K562 (cell line): ENCODE measurements around the gene SMIM45.

Experiments
- ATAC-seq: fragments of 200-7000 bp; cut with Tn5 transposase; 3 replicates; pipeline ENCODE4 v1.9.1; 2020; ENCODE audit warnings: moderate library complexity
- BruUV-seq: library from RNA; stranded (reverse); fragments of 400-500 nt; replicated peaks from 2 replicates; lab custom pipeline; 2021; lab: Mats Ljungman, UMichigan
- CTCF ChIA-PET: fragments of 300-600 bp; formaldehyde crosslinking; extraction: SDS; loops from one replicate; lab custom pipeline; 2021; ENCODE audit warnings: low intra/inter-chr PET ratio; lab: Yijun Ruan, JAX
- POLR2A ChIA-PET: fragments of 300-600, 350-650 bp; sonication (Branson Sonifier 250); formaldehyde crosslinking; extraction: SDS; loops from one replicate; lab custom pipeline; 2021; ENCODE audit warnings: antibody characterized with exemption, inconsistent platforms; lab: Yijun Ruan, JAX
- DNase-seq, 4 experiments: peaks; one replicate each; pipeline versions ENCODE4 v3.0.0 to v3.0.0-alpha.2; 2011 to 2018; ENCODE audit warnings: low spot score in 3 of 4, mixed read lengths in 3 of 4; ENCODE audit errors: extremely low read depth in 1 of 4
- FAIRE-seq: peaks from 2 replicates; lab custom pipeline; 2011; peaks lifted over from hg19 to GRCh38; lab: Jason Lieb, UNC
- H2AFZ ChIP-seq: 2 replicates; pipeline ENCODE4 v1.6.0; 2011; ENCODE audit warnings: low read depth, low read length, control low read depth, inconsistent platforms
- H3K27ac ChIP-seq: fragments of 200-600 bp; 3 replicates; pipeline ENCODE4 v1.8.0; 2011; ENCODE audit warnings: low read depth, mild to moderate bottlenecking, control low read depth, inconsistent platforms, low read length, moderate library complexity, mixed read lengths; ENCODE audit errors: extremely low read depth
- H3K27me3 ChIP-seq, 2 experiments: fragments of 300-600 bp in 1 of 2; 2 replicates in 1 of 2; 3 replicates in 1 of 2; pipeline versions ENCODE4 v1.6.0 to v1.8.0; 2011; ENCODE audit warnings: inconsistent platforms in 2 of 2, low read length in 2 of 2, mild to moderate bottlenecking in 1 of 2, mixed read lengths in 1 of 2, moderate library complexity in 1 of 2; ENCODE audit not compliant: control insufficient read depth in 2 of 2, insufficient read depth in 2 of 2
- H3K36me3 ChIP-seq: fragments of 300-600 bp; 3 replicates; pipeline ENCODE4 v1.8.0; 2011; ENCODE audit warnings: mild to moderate bottlenecking, low read length, inconsistent platforms; ENCODE audit not compliant: control insufficient read depth, insufficient read depth
- H3K4me1 ChIP-seq, 2 experiments: fragments of 200-600 bp in 1 of 2; replicated peaks in 1 of 2; 2 replicates in 1 of 2; 3 replicates in 1 of 2; pipeline versions ENCODE4 v1.5.1 to v1.8.0; 2011; ENCODE audit warnings: inconsistent platforms in 2 of 2, low read length in 2 of 2, mild to moderate bottlenecking in 1 of 2, mixed read lengths in 1 of 2, moderate library complexity in 1 of 2; ENCODE audit not compliant: control insufficient read depth in 2 of 2, insufficient read depth in 2 of 2
- H3K4me2 ChIP-seq: 2 replicates; pipeline ENCODE4 v1.6.1; 2011; ENCODE audit warnings: low read length, control low read depth, inconsistent platforms, mixed read lengths; ENCODE audit not compliant: insufficient read depth
- H3K4me3 ChIP-seq: fragments of 200-600 bp; sonication (generic), shearing (Covaris generic); 2 replicates; pipeline ENCODE4 v1.5.1; 2016; ENCODE audit warnings: control low read depth, inconsistent platforms
- H3K79me2 ChIP-seq: fragments of 200-600 bp; 3 replicates; pipeline ENCODE4 v1.8.0; 2011; ENCODE audit warnings: low read length, inconsistent platforms; ENCODE audit not compliant: control insufficient read depth, insufficient read depth
- H3K9ac ChIP-seq, 2 experiments: 2 replicates each; pipeline versions ENCODE4 v1.6.0 to v1.6.1; 2011; ENCODE audit warnings: low read depth in 2 of 2, low read length in 2 of 2, control low read depth in 1 of 2, inconsistent platforms in 1 of 2, mild to moderate bottlenecking in 1 of 2, mixed read lengths in 1 of 2; ENCODE audit not compliant: insufficient read depth in 1 of 2
- H3K9me1 ChIP-seq: one replicate; pipeline ENCODE4 v1.6.0; 2011; ENCODE audit warnings: inconsistent platforms, mild to moderate bottlenecking, low read length, moderate library complexity; ENCODE audit not compliant: control insufficient read depth, insufficient read depth
- H3K9me3 ChIP-seq: replicated peaks from 2 replicates; pipeline ENCODE4 v1.5.1; 2011; ENCODE audit warnings: low read depth, low read length, inconsistent platforms; ENCODE audit not compliant: control insufficient read depth, insufficient read depth
- H4K20me1 ChIP-seq: replicated peaks from 2 replicates; pipeline ENCODE4 v1.6.1; 2011; ENCODE audit warnings: low read length, inconsistent platforms, mixed read lengths; ENCODE audit not compliant: control insufficient read depth, insufficient read depth
- BRF1 ChIP-seq: IDR thresholded peaks from 3 replicates; pipeline ENCODE4 v1.6.1; 2011; ENCODE audit warnings: borderline replicate concordance, mild to moderate bottlenecking; ENCODE audit not compliant: insufficient read length; ENCODE audit errors: extremely low read depth
- DACH1 ChIP-seq: fragments of 450-650 bp; IDR thresholded peaks from 2 replicates; pipeline ENCODE4 v1.6.1; 2018; ENCODE audit not compliant: partially characterized antibody
- DNMT1 ChIP-seq: fragments of 450-650 bp; IDR thresholded peaks from 2 replicates; pipeline ENCODE4 v1.6.1; 2016; ENCODE audit warnings: antibody characterized with exemption, mild to moderate bottlenecking
- ETV5 ChIP-seq: sonication (generic); formaldehyde crosslinking; IDR thresholded peaks from 2 replicates; pipeline ENCODE4 v1.4.0; 2020; ENCODE audit warnings: low read depth, mild to moderate bottlenecking, missing genetic modification reagents
- FOXP1 ChIP-seq: sonication (generic); formaldehyde crosslinking; IDR thresholded peaks from 2 replicates; pipeline ENCODE4 v1.8.0; 2022; ENCODE audit warnings: mild to moderate bottlenecking, missing genetic modification reagents
- HDAC3 ChIP-seq: fragments of 450-650 bp; IDR thresholded peaks from 2 replicates; pipeline ENCODE4 v1.6.1; 2018; ENCODE audit warnings: borderline replicate concordance, mild to moderate bottlenecking, moderate library complexity; ENCODE audit not compliant: partially characterized antibody
- HEY1 ChIP-seq: fragments of 250-450 bp; sonication (Bioruptor Pico); IDR thresholded peaks from 2 replicates; pipeline ENCODE4 v1.5.0; 2020; ENCODE audit warnings: mild to moderate bottlenecking, moderate library complexity, borderline replicate concordance
- KDM1A ChIP-seq, 2 experiments: fragments of 450-650 bp; IDR thresholded peaks; 2 replicates each; pipeline ENCODE4 v1.6.1; 2016; ENCODE audit warnings: mild to moderate bottlenecking in 2 of 2
- MCM3 ChIP-seq: fragments of 450-650 bp; IDR thresholded peaks from 2 replicates; pipeline ENCODE4 v1.6.1; 2016
- NFIX ChIP-seq: fragments of 250-450 bp; sonication (Bioruptor Pico); IDR thresholded peaks from 2 replicates; pipeline ENCODE4 v1.4.0; 2020; ENCODE audit warnings: low read depth, mild to moderate bottlenecking, moderate library complexity
- NONO ChIP-seq, 2 experiments: fragments of 200-400 bp in 1 of 2; fragments of 450-650 bp in 1 of 2; formaldehyde crosslinking in 1 of 2; IDR thresholded peaks; 2 replicates each; pipeline ENCODE4 v1.6.1; 2017; ENCODE audit warnings: low read depth in 2 of 2, mild to moderate bottlenecking in 2 of 2, moderate library complexity in 2 of 2, low read length in 1 of 2
- NUFIP1 ChIP-seq: fragments of 450-650 bp; IDR thresholded peaks from 2 replicates; pipeline ENCODE4 v1.6.1; 2018; ENCODE audit not compliant: partially characterized antibody
- POLR2AphosphoS5 ChIP-seq: IDR thresholded peaks from 2 replicates; pipeline ENCODE4 v1.6.1; 2011; ENCODE audit warnings: mild to moderate bottlenecking, low read depth, low read length, moderate library complexity; ENCODE audit not compliant: control insufficient read depth, insufficient read depth
- RAD51 ChIP-seq: fragments of 450-650 bp; IDR thresholded peaks from 2 replicates; pipeline ENCODE4 v1.7.1; 2016; ENCODE audit warnings: low read depth, mild to moderate bottlenecking, borderline replicate concordance
- RFX1 ChIP-seq: fragments of 450-650 bp; IDR thresholded peaks from 2 replicates; pipeline ENCODE4 v1.6.1; 2016; ENCODE audit warnings: mild to moderate bottlenecking, moderate library complexity
- SRSF7 ChIP-seq: fragments of 200-400 bp; formaldehyde crosslinking; optimal IDR thresholded peaks from 2 replicates; pipeline ENCODE3; 2017; ENCODE audit warnings: mild to moderate bottlenecking, low read depth, low read length
- ZNF134 ChIP-seq: fragments of 250-450 bp; sonication (Bioruptor Pico); conservative IDR thresholded peaks from 2 replicates; pipeline ENCODE4 v1.4.0; 2020
- ZNF24 ChIP-seq: fragments of 450-650 bp; IDR thresholded peaks from 2 replicates; pipeline ENCODE4 v1.6.1; 2016
- ZNF507 ChIP-seq: conservative IDR thresholded peaks from 2 replicates; pipeline ENCODE4 v1.6.1; 2017; ENCODE audit warnings: missing genetic modification characterization, missing compliant biosample characterization
- WGBS: fragments of 100-300 bp; shearing (Covaris generic); methylation state at CpG from one replicate; pipeline ENCODE4 v1.1.6; 2016; ENCODE audit warnings: low coverage, mixed read lengths; ENCODE audit not compliant: insufficient coverage; ENCODE audit errors: missing lambda C conversion rate; 5-methylcytosine and 5-hydroxymethylcytosine counted together
- in situ Hi-C: fragments of 300-500 bp; cut with MboI; formaldehyde crosslinking; loops from 4 replicates; pipeline ENCODE4 v1.15.0; 2018; ENCODE audit warnings: inconsistent platforms, mixed read lengths
- intact Hi-C: fragments of 100-400 bp; cut with micrococcal nuclease; formaldehyde crosslinking; loops from 2 replicates; pipeline ENCODE4 v1.14.2; 2022
- TF ChIP-seq, protein P1 (sequence below): sonication (generic); formaldehyde crosslinking; IDR thresholded peaks from 2 replicates; pipeline ENCODE4 v1.9.0; 2022; ENCODE audit warnings: mild to moderate bottlenecking, missing genetic modification reagents
- TF ChIP-seq, protein P2 (sequence below): sonication (generic); formaldehyde crosslinking; IDR thresholded peaks from 2 replicates; pipeline ENCODE4 v1.8.1; 2023; ENCODE audit warnings: mild to moderate bottlenecking, missing genetic modification reagents
- TF ChIP-seq, protein P3 (sequence below), 2 experiments: fragments of 450-650 bp; conservative IDR thresholded peaks; 2 replicates each; pipeline ENCODE4 v1.6.1; 2017; ENCODE audit warnings: mild to moderate bottlenecking in 2 of 2, moderate library complexity in 2 of 2

SMIM45 gene

DNA sequence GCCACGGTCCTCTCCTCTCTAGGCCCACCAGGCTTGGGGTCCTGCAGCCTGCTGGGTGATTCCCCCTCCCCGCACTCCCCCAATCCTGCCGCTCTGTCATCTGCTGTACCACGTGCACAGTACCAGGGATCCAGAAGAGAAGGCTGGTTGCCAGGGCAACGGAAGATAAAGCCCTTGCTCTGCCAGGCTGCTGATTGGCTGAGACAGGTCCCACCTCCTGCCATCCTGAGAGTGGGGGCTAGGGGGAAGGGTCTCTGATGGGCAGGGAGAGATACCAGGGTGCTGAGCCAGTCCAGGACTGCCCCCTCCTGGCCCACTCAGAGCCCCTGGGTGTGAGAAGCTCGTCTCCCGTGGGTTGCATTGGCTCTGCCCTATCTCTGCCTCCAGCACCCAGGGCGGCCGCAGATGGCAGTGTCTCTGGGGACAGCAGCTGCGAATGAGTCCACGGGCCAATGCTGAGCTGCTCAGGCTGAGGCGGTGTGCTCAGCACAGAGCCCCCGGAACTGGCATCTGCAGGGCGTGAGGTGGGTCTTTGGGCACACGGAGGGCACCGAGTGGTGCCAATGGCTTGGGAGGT is at the start of gene SMIM45:
SMIM45 (plus strand) TSS at position 253 of the 577 bp plus-strand sequence.
- CTCF ChIA-PET, result no interaction called here
- peaks cover 5% of the 10 kb centered on the region; the same call in 1 of the 3 replicates for H3K79me2 ChIP-seq
- H3K27ac ChIP-seq, result no peak within 1 kb of the TSS
- H4K20me1 ChIP-seq, result no peaks in the 10 kb centered on the region
- no peak for ATAC-seq
- H3K9me1 ChIP-seq, result no peaks in the 10 kb centered on the region
- no peaks in the 10 kb centered on the region for H3K9me3 ChIP-seq
- H3K36me3 ChIP-seq, result no peaks in the 10 kb centered on the region
- DNase-seq, result no peak
- 49% methylated on average over 9 of the region's 16 CpGs for WGBS
- no peak within 1 kb of the TSS for H2AFZ ChIP-seq
- no peak within 1 kb of the TSS for H3K4me2 ChIP-seq
- no peak within 1 kb of the TSS for H3K4me3 ChIP-seq
- BruUV-seq, result no TSS peak
- H3K4me1 ChIP-seq, result peaks cover 5 to 15% of the 10 kb centered on the region in 2 experiments; a peak in 4 of 5 replicates
- POLR2A ChIA-PET, result interaction anchor here (0.5 to 0.7 kb wide), 3 partner anchors 123 to 287 kb away, joined by 3 read pairs; no protein-coding TSS in a partner anchor
- in situ Hi-C loops (loop anchor here (25.0 kb wide), 1 partner anchor 485 kb away; the partner anchor contains the start of gene NFAM1), intact Hi-C loops (no loop called here)
- no peak for FAIRE-seq
- no peak within 1 kb of the TSS; a peak in 1 of 4 replicates for H3K9ac ChIP-seq
- H3K27me3 ChIP-seq, result no peaks in the 10 kb centered on the region
- TF ChIP-seq DNMT1 (no peak), ZNF134 (no peak), HEY1 (CRISPR knock-in tag) (no peak), FOXP1 (no peak), SRSF7 (no peak), ZNF24 (no peak), BRF1 (no peak), NFIX (CRISPR knock-in tag) (no peak), NONO (IDR thresholded peaks at IDR 0.05; ENCODE audit: low read depth in 2 of 2, low read length in 1 of 2) (no peak), RFX1 (peak; percentile 86), NUFIP1 (no peak), KDM1A (IDR thresholded peaks at IDR 0.05) (peak in 1 of 2 experiments; percentile 19; a peak in 1 of 4 replicates), HDAC3 (no peak), ETV5 (CRISPR knock-in tag) (no peak), MCM3 (no peak), DACH1 (no peak), ZNF507 (tag) (no peak), POLR2AphosphoS5 (no peak), RAD51 (peak; percentile 36; the same call in 1 of the 2 replicates)
- TF ChIP-seq, protein P1, sequence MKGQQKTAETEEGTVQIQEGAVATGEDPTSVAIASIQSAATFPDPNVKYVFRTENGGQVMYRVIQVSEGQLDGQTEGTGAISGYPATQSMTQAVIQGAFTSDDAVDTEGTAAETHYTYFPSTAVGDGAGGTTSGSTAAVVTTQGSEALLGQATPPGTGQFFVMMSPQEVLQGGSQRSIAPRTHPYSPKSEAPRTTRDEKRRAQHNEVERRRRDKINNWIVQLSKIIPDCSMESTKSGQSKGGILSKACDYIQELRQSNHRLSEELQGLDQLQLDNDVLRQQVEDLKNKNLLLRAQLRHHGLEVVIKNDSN (CRISPR knock-in tag), result peak; percentile 56
- TF ChIP-seq, protein P2, sequence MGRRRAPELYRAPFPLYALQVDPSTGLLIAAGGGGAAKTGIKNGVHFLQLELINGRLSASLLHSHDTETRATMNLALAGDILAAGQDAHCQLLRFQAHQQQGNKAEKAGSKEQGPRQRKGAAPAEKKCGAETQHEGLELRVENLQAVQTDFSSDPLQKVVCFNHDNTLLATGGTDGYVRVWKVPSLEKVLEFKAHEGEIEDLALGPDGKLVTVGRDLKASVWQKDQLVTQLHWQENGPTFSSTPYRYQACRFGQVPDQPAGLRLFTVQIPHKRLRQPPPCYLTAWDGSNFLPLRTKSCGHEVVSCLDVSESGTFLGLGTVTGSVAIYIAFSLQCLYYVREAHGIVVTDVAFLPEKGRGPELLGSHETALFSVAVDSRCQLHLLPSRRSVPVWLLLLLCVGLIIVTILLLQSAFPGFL (CRISPR knock-in tag), result no peak
- TF ChIP-seq, protein P3, sequence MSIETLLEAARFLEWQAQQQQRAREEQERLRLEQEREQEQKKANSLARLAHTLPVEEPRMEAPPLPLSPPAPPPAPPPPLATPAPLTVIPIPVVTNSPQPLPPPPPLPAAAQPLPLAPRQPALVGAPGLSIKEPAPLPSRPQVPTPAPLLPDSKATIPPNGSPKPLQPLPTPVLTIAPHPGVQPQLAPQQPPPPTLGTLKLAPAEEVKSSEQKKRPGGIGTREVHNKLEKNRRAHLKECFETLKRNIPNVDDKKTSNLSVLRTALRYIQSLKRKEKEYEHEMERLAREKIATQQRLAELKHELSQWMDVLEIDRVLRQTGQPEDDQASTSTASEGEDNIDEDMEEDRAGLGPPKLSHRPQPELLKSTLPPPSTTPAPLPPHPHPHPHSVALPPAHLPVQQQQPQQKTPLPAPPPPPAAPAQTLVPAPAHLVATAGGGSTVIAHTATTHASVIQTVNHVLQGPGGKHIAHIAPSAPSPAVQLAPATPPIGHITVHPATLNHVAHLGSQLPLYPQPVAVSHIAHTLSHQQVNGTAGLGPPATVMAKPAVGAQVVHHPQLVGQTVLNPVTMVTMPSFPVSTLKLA (conservative IDR thresholded peaks at IDR 0.05), result 0 out of 4 replicates have a peak, but pooled peaks of 1 of the 2 experiments have one; percentile 12
